Pericardium fibroblast (primary cell): ENCODE data around the gene XKR7. TPM values are rescaled to one million over a fixed set of nuclear protein-coding genes. Genes with fewer than 3 reads are reported as not detected.

Experiments used
- total RNA-seq: library from RNA; depleted of rRNA; stranded (reverse); fragments of >200 nt; gene quantifications from 2 replicates; pipeline ENCODE4 v1.2.3, GENCODE V29; 2015

The XKR7 gene
- not detected in 2 replicates for total RNA-seq

DNA sequence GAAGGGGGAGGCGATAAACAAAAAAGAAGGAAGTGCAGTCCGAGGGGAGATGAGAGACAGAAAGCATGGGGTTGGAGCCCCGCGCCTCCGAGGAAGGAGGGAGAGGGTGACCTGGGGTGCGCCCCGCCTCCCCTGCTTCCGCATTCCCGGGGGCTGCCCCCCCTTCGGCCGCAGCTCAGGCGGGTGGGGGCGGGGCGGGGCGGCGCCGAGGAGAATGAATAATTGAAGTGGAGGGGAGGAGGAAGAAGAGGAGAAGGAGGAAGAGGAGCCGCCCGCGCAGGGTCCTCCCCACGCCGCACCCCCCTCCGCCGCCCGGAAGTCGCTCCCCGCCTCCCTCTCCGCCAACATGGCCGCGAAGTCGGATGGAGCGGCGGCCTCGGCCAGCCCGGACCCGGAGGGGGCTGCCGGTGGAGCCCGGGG is at the start of gene XKR7:
TSS of gene XKR7 (plus strand) at position 322 of the 420 bp plus-strand sequence. CDS start at position 347, 25 bp downstream.

DNA sequence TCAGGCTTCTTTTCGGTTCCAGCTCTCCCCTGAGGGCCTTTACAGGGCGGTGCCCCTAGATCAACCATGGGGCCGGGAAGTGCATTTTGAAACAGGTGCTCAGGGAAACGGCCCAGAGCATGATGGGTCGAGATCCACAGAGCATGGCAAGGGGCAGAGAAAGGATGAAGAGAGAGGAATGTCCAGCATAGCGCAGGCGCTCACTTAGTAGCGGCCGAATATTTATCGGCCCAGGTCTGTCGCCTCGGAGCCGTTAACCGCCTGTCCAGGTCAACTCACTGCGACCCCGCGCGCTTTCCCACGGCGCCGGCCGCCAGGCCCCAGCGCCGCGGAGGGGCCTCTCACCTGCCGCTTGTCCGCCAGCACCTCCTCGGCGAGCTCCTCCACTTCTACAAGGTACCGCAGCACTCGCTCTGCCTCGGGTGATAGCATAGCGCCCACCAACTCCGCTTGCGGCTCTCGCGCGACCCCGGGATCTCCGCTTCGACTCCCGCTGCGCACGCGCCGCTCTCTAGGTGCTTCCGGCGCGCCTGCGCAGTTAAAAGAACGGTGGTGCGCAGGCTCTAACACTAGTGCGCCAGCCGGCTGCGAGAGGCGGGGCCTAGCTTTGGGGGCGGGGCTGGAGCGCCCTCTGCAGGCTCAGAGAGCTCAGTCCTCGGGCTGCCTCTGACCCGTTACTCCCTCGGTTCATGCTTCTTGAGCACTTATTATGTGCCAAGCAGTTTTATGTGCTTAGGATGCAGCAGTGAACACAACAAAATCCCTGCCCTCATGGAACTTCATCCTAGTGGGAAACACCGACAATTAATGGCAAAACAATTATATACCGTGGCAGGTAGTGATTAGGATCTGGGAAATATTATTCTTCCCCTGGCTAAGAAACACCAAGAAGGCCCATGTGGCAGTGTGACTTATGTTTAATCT is 16.2 kb upstream of the XKR7 start, which contains the start of gene PDRG1:
TSS of gene PDRG1 (minus strand) at position 517 of the 924 bp plus-strand sequence. CDS start at position 432, 85 bp downstream.

DNA sequence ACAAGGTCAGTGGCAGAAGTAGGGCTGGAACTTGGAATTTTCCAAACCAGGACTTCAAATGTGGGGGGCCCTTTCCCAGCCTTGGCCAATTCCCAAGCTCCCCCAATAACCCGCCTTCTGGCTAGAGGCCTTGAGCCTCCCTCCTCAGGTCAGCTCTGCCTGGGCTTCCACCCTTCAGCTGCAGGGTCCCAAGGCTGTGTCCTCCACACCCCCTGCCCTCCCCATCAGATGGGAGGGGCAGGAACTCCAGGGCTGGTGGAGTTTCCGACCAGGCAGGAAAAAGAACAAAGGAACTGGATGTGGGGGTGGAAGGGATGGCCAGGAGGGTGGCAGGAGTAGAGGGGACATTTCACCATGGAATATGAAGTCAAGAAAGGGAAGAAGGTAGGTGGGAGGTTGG is 42.1 kb downstream of the XKR7 start, which contains the start of gene CCM2L:
TSS of gene CCM2L (plus strand) at position 338 of the 400 bp plus-strand sequence. CDS start at position 355, 17 bp downstream.

GRCh38 chr20:32052090-32052777 is 84.3 kb downstream of the XKR7 start, which contains the start of gene HCK:
Gene HCK, plus strand, starts transcription at chr20:32052242.

Other genes with a start within 250 kb of the XKR7 start
- 50.5 and 86.2 TPM in 2 replicates for gene BCL2L1, start 245.3 kb upstream of the XKR7 start, total RNA-seq
- 6.3 and 7.5 TPM in 2 replicates for gene TPX2, start 228.9 kb upstream of the XKR7 start, total RNA-seq
- not detected in 2 replicates for gene MYLK2, start 148.8 kb upstream of the XKR7 start, total RNA-seq
- gene FOXS1, start 122.5 kb upstream of the XKR7 start, total RNA-seq: 1.1 TPM in 1 of 2 replicates, not detected in the other
- gene DUSP15, start 97.6 kb upstream of the XKR7 start, total RNA-seq: 0.09 and 0.70 TPM in 2 replicates
- gene TTLL9, start 97.5 kb upstream of the XKR7 start, total RNA-seq: not detected in 2 replicates
- gene PDRG1, start 16.1 kb upstream of the XKR7 start, total RNA-seq: 5.4 and 11.9 TPM in 2 replicates
- not detected in 2 replicates for gene CCM2L, start 42.3 kb downstream of the XKR7 start, total RNA-seq
- not detected in 2 replicates for gene HCK, start 84.1 kb downstream of the XKR7 start, total RNA-seq
- 30.5 and 36.3 TPM in 2 replicates for gene TM9SF4, start 141.6 kb downstream of the XKR7 start, total RNA-seq
- gene PLAGL2, start 239.6 kb downstream of the XKR7 start, total RNA-seq: 4.2 and 5.5 TPM in 2 replicates
- 36.5 and 37.8 TPM in 2 replicates for gene POFUT1, start 239.7 kb downstream of the XKR7 start, total RNA-seq